ENCODE measurements around the gene FARSA. TPM values are rescaled to one million over a fixed set of nuclear protein-coding genes. Genes with fewer than 3 reads are reported as not detected.

The FARSA gene
- total and polyA plus RNA-seq, 2 of the 13 experiments (the other 11 are each of a cell fraction or from before 2014, with no cell fraction given): 25.9 to 72.0 TPM

DNA sequence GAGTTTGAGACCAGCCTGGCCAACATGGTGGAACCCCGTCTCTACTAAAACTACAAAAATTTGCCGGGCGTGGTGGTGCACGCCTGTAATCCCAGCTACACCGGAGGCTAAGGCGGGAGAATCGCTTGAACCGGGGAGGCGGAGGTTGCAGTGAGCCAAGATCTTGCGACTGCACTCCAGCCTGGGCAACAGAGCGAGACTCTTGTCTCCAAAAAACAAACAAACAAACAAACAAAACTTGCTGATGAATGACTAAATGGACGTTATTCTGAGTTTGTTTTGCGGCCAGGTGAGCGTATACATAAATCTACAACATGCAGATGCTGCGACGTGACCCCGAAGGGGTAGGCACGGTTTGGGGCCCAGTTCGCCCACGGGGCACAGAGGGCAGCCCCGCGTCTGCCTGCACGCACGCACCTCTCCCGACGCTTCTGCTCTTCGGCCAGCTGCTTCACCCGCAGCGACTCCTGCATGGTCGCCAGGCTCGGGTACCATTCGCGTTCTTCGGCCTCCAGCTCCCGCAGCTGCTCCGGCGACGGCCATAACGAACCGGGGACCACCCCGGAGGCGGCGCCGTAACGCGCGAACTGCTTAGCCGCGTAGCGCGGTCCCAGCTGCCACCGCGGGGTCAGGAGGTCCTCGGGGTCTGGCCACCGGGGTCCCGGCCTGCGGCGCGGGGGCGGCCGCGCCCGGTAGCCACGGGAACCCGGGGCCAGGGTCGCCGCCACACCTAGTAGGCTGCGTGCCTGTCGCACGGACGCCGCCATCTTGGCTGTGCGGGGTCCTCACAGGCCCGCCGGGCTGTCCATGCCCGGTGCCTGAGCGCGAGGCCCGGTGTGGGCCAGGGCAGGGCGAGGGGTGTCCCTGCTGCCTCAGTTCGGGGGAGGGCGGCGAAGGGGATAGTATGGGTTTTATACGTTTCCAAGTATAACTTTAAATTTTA, 23.2 kb upstream of the FARSA start, which contains the start of gene GADD45GIP1 (continued):
- TF ChIP-seq PAX8 (CRISPR knock-in tag; IDR thresholded peaks at IDR 0.05; ENCODE audit: borderline replicate concordance): no peak
- peak; percentile 57 for TF ChIP-seq XRCC5 (optimal IDR thresholded peaks at IDR 0.05; ENCODE audit: low read length)
- TF ChIP-seq, protein P1, sequence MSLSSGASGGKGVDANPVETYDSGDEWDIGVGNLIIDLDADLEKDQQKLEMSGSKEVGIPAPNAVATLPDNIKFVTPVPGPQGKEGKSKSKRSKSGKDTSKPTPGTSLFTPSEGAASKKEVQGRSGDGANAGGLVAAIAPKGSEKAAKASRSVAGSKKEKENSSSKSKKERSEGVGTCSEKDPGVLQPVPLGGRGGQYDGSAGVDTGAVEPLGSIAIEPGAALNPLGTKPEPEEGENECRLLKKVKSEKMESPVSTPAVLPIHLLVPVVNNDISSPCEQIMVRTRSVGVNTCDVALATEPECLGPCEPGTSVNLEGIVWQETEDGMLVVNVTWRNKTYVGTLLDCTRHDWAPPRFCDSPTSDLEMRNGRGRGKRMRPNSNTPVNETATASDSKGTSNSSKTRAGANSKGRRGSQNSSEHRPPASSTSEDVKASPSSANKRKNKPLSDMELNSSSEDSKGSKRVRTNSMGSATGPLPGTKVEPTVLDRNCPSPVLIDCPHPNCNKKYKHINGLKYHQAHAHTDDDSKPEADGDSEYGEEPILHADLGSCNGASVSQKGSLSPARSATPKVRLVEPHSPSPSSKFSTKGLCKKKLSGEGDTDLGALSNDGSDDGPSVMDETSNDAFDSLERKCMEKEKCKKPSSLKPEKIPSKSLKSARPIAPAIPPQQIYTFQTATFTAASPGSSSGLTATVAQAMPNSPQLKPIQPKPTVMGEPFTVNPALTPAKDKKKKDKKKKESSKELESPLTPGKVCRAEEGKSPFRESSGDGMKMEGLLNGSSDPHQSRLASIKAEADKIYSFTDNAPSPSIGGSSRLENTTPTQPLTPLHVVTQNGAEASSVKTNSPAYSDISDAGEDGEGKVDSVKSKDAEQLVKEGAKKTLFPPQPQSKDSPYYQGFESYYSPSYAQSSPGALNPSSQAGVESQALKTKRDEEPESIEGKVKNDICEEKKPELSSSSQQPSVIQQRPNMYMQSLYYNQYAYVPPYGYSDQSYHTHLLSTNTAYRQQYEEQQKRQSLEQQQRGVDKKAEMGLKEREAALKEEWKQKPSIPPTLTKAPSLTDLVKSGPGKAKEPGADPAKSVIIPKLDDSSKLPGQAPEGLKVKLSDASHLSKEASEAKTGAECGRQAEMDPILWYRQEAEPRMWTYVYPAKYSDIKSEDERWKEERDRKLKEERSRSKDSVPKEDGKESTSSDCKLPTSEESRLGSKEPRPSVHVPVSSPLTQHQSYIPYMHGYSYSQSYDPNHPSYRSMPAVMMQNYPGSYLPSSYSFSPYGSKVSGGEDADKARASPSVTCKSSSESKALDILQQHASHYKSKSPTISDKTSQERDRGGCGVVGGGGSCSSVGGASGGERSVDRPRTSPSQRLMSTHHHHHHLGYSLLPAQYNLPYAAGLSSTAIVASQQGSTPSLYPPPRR (CRISPR knock-in tag; IDR thresholded peaks at IDR 0.05; ENCODE audit: borderline replicate concordance): no peak
- TF ChIP-seq ZFX (CRISPR knock-in tag; IDR thresholded peaks at IDR 0.05; ENCODE audit: low read depth): peak; percentile 93
- no peak for TF ChIP-seq ZNF577 (CRISPR knock-in tag; IDR thresholded peaks at IDR 0.05; ENCODE audit: borderline replicate concordance, low read depth)
- TF ChIP-seq HMG20B (CRISPR knock-in tag; conservative IDR thresholded peaks at IDR 0.05): no peak
- TF ChIP-seq, protein P2, sequence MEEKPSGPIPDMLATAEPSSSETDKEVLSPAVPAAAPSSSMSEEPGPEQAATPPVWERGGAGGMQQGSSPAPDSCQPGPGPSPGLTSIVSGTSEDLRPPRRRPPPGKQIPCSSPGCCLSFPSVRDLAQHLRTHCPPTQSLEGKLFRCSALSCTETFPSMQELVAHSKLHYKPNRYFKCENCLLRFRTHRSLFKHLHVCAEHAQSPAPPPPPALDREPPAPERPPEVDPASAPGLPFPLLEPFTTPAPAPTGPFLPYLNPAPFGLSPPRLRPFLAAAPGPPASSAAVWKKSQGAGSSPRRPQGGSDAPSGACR (CRISPR knock-in tag; IDR thresholded peaks at IDR 0.05): no peak
- TF ChIP-seq, protein P3, sequence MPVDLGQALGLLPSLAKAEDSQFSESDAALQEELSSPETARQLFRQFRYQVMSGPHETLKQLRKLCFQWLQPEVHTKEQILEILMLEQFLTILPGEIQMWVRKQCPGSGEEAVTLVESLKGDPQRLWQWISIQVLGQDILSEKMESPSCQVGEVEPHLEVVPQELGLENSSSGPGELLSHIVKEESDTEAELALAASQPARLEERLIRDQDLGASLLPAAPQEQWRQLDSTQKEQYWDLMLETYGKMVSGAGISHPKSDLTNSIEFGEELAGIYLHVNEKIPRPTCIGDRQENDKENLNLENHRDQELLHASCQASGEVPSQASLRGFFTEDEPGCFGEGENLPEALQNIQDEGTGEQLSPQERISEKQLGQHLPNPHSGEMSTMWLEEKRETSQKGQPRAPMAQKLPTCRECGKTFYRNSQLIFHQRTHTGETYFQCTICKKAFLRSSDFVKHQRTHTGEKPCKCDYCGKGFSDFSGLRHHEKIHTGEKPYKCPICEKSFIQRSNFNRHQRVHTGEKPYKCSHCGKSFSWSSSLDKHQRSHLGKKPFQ (CRISPR knock-in tag; IDR thresholded peaks at IDR 0.05; ENCODE audit: insufficient replicate concordance): peak; percentile 48
- 0 out of 2 replicates have a peak, but pooled peaks have one; percentile 19 for TF ChIP-seq MIXL1 (CRISPR knock-in tag; IDR thresholded peaks at IDR 0.05)
- TF ChIP-seq ETV5 (CRISPR knock-in tag; IDR thresholded peaks at IDR 0.05; ENCODE audit: borderline replicate concordance): no peak; the same call in 1 of the 2 replicates
- no peak for TF ChIP-seq SMARCC2 (IDR thresholded peaks at IDR 0.05)
- peak; percentile 88 for TF ChIP-seq SAP130 (CRISPR knock-in tag; IDR thresholded peaks at IDR 0.05; ENCODE audit: low read depth)
- no peak; the same call in 1 of the 2 replicates for TF ChIP-seq NFKB2 (CRISPR knock-in tag; IDR thresholded peaks at IDR 0.05; ENCODE audit: borderline replicate concordance)
- TF ChIP-seq, protein P4, sequence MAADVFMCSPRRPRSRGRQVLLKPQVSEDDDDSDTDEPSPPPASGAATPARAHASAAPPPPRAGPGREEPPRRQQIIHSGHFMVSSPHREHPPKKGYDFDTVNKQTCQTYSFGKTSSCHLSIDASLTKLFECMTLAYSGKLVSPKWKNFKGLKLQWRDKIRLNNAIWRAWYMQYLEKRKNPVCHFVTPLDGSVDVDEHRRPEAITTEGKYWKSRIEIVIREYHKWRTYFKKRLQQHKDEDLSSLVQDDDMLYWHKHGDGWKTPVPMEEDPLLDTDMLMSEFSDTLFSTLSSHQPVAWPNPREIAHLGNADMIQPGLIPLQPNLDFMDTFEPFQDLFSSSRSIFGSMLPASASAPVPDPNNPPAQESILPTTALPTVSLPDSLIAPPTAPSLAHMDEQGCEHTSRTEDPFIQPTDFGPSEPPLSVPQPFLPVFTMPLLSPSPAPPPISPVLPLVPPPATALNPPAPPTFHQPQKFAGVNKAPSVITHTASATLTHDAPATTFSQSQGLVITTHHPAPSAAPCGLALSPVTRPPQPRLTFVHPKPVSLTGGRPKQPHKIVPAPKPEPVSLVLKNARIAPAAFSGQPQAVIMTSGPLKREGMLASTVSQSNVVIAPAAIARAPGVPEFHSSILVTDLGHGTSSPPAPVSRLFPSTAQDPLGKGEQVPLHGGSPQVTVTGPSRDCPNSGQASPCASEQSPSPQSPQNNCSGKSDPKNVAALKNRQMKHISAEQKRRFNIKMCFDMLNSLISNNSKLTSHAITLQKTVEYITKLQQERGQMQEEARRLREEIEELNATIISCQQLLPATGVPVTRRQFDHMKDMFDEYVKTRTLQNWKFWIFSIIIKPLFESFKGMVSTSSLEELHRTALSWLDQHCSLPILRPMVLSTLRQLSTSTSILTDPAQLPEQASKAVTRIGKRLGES (CRISPR knock-in tag; IDR thresholded peaks at IDR 0.05; ENCODE audit: borderline replicate concordance): no peak
- no peak for TF ChIP-seq ZBTB1 (CRISPR knock-in tag; IDR thresholded peaks at IDR 0.05; ENCODE audit: borderline replicate concordance)
- peak; percentile 70; the same call in 1 of the 2 replicates for TF ChIP-seq ZNF768 (CRISPR knock-in tag; IDR thresholded peaks at IDR 0.05)
- TF ChIP-seq, protein P5, sequence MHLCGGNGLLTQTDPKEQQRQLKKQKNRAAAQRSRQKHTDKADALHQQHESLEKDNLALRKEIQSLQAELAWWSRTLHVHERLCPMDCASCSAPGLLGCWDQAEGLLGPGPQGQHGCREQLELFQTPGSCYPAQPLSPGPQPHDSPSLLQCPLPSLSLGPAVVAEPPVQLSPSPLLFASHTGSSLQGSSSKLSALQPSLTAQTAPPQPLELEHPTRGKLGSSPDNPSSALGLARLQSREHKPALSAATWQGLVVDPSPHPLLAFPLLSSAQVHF (CRISPR knock-in tag; IDR thresholded peaks at IDR 0.05): no peak
- no peak for TF ChIP-seq HMG20A (CRISPR knock-in tag; IDR thresholded peaks at IDR 0.05; ENCODE audit: borderline replicate concordance)

Data from HepG2 (cell line).